Transverse colon (tissue), 4 donors: ENCODE results near the gene FAF2.

Source experiments
- CTCF ChIP-seq, 5 experiments: fragments of 200-600 bp in 3 of 5; fragments of 450-650 bp in 2 of 5; sonication (generic) in 3 of 5; IDR thresholded peaks; 1 replicate in 2 of 5; 2 replicates in 3 of 5; pipeline ENCODE4 v1.5.1; 2016 to 2017; ENCODE audit warnings: antibody characterized with exemption in 5 of 5, inconsistent platforms in 3 of 5, mild to moderate bottlenecking in 2 of 5, moderate library complexity in 1 of 5
- POLR2A ChIP-seq: fragments of 450-650 bp; IDR thresholded peaks from one replicate; pipeline ENCODE4 v1.6.1; 2016; ENCODE audit warnings: antibody characterized with exemption, mild to moderate bottlenecking, moderate library complexity
- POLR2AphosphoS5 ChIP-seq, 3 donors: sonication (generic); formaldehyde crosslinking; IDR thresholded peaks; one replicate each; pipeline ENCODE4 v1.6.1; 2016; ENCODE audit warnings: antibody characterized with exemption in 3 of 3

GRCh38 chr5:176405656-176406435 is 42.3 kb upstream of the FAF2 start:
- TF ChIP-seq POLR2AphosphoS5 (IDR thresholded peaks at IDR 0.05) (peak in 2 of 3 donors; percentile 41 to 52), CTCF (IDR thresholded peaks at IDR 0.05) (peak; percentile 8 to 70 (median 32)), POLR2A (no peak)
